ENCODE measurements around the gene CACNA1E. TPM values are rescaled to one million over a fixed set of nuclear protein-coding genes. Genes with fewer than 3 reads are reported as not detected.

The CACNA1E gene
- total RNA-seq, 2 experiments from 2014 or later, result not detected

- DNase-seq (ENCODE audit: low spot score), result no peak
- Histone ChIP-seq H3K4me1 (ENCODE audit: insufficient read depth, low read length, poor library complexity, severe bottlenecking) (no peaks in the 10 kb centered on the region), H3K79me2 (ENCODE audit: insufficient read depth, low read depth, low read length) (no peaks in the 10 kb centered on the region), H3K9me2 (ENCODE audit: insufficient read depth, low read length) (no peaks in the 10 kb centered on the region), H4K20me1 (ENCODE audit: insufficient read depth, low read length) (no peaks in the 10 kb centered on the region), H3K27ac (ENCODE audit: low read depth, low read length, poor library complexity, severe bottlenecking) (no peak overlapping the region), H3K4me3 (ENCODE audit: low read depth, low read length, poor library complexity, severe bottlenecking) (no peak overlapping the region), H2AFZ (ENCODE audit: low read length) (no peak overlapping the region), H3K36me3 (ENCODE audit: insufficient read depth, low read length) (no peaks in the 10 kb centered on the region), H3K9me3 (ENCODE audit: low read length) (no peaks in the 10 kb centered on the region), H3K4me2 (ENCODE audit: low read length) (no peak overlapping the region)
- intact Hi-C loops (cut with micrococcal nuclease; ENCODE audit: unreplicated experiment), result no loop called here
- no TSS peak for BruUV-seq (replicated peaks)
- CTCF ChIA-PET (ENCODE audit: unreplicated experiment), result interaction anchor here (0.6 kb wide), 1 partner anchor 416 kb away, joined by 3 read pairs; no protein-coding TSS in a partner anchor
- POLR2A ChIA-PET, result no interaction called here
- TF ChIP-seq CTCF (conservative IDR thresholded peaks at IDR 0.05; ENCODE audit: low read length) (no peak), EZH2phosphoT487 (IDR thresholded peaks at IDR 0.05; ENCODE audit: borderline replicate concordance, low read depth, low read length) (no peak)
Observed at GRCh38 chr1:181798191-181798926, 315.0 kb downstream of the CACNA1E start.

DNA sequence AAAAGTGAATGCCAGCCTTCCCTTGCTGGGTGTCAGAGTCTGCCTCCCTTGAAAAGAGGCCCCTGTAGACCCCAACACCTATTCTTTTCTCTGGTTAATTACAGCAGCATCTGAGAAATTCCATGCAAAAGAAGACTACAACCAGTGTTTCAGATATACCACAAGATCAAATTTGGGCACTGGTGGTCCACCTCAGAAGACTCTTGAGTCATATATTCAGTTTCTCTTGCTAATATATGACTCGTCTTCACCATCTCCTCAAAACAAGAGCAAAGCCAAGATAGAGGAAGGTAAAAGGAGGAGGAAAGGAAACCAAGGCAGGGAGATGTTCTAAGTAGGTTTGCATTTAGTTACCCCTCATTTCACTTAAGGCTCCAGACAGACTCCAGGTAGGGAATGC is 318.3 kb downstream of the CACNA1E start:
- H3K27ac ChIP-seq (ENCODE audit: low read depth, low read length, poor library complexity, severe bottlenecking), result no peak overlapping the region
- H3K4me1 ChIP-seq (ENCODE audit: insufficient read depth, low read length, poor library complexity, severe bottlenecking), result no peaks in the 10 kb centered on the region
- BruUV-seq (replicated peaks), result no TSS peak
- no peak for TF ChIP-seq CTCF (conservative IDR thresholded peaks at IDR 0.05; ENCODE audit: low read length)
- no peak for TF ChIP-seq EZH2phosphoT487 (IDR thresholded peaks at IDR 0.05; ENCODE audit: borderline replicate concordance, low read depth, low read length)
- H2AFZ ChIP-seq (ENCODE audit: low read length), result no peak overlapping the region
- H4K20me1 ChIP-seq (ENCODE audit: insufficient read depth, low read length), result no peaks in the 10 kb centered on the region
- no peaks in the 10 kb centered on the region for H3K79me2 ChIP-seq (ENCODE audit: insufficient read depth, low read depth, low read length)
- intact Hi-C loops (cut with micrococcal nuclease; ENCODE audit: unreplicated experiment), result no loop called here
- H3K4me2 ChIP-seq (ENCODE audit: low read length), result no peak overlapping the region
- no peak overlapping the region for H3K4me3 ChIP-seq (ENCODE audit: low read depth, low read length, poor library complexity, severe bottlenecking)
- H3K9me2 ChIP-seq (ENCODE audit: insufficient read depth, low read length), result no peaks in the 10 kb centered on the region
- CTCF ChIA-PET (ENCODE audit: unreplicated experiment), result no interaction called here
- H3K36me3 ChIP-seq (ENCODE audit: insufficient read depth, low read length), result no peaks in the 10 kb centered on the region
- H3K9me3 ChIP-seq (ENCODE audit: low read length), result no peaks in the 10 kb centered on the region
- POLR2A ChIA-PET, result interaction anchor here (0.6 kb wide), 1 partner anchor 13 kb away, joined by 4 read pairs; no protein-coding TSS in a partner anchor
- DNase-seq (ENCODE audit: low spot score), result no peak

- no peak overlapping the region for H3K4me3 ChIP-seq (ENCODE audit: low read depth, low read length, poor library complexity, severe bottlenecking)
- ChIA-PET CTCF (ENCODE audit: unreplicated experiment) (no interaction called here), POLR2A (no interaction called here)
- TF ChIP-seq EZH2phosphoT487 (IDR thresholded peaks at IDR 0.05; ENCODE audit: borderline replicate concordance, low read depth, low read length) (no peak), CTCF (conservative IDR thresholded peaks at IDR 0.05; ENCODE audit: low read length) (no peak)
- no TSS peak for BruUV-seq (replicated peaks)
- no peaks in the 10 kb centered on the region for H3K79me2 ChIP-seq (ENCODE audit: insufficient read depth, low read depth, low read length)
- no peaks in the 10 kb centered on the region for H3K4me1 ChIP-seq (ENCODE audit: insufficient read depth, low read length, poor library complexity, severe bottlenecking)
- intact Hi-C loops (cut with micrococcal nuclease; ENCODE audit: unreplicated experiment), result no loop called here
- H3K4me2 ChIP-seq (ENCODE audit: low read length), result no peak overlapping the region
- no peaks in the 10 kb centered on the region for H3K9me2 ChIP-seq (ENCODE audit: insufficient read depth, low read length)
- DNase-seq (ENCODE audit: low spot score), result no peak
- no peaks in the 10 kb centered on the region for H3K9me3 ChIP-seq (ENCODE audit: low read length)
- H2AFZ ChIP-seq (ENCODE audit: low read length), result no peak overlapping the region
- no peaks in the 10 kb centered on the region for H4K20me1 ChIP-seq (ENCODE audit: insufficient read depth, low read length)
- H3K36me3 ChIP-seq (ENCODE audit: insufficient read depth, low read length), result no peaks in the 10 kb centered on the region
- H3K27ac ChIP-seq (ENCODE audit: low read depth, low read length, poor library complexity, severe bottlenecking), result no peak overlapping the region
Observed at GRCh38 chr1:181802466-181802865, 319.1 kb downstream of the CACNA1E start.

Measured in OCI-LY7 (cell line).